ENCODE measurements around the gene CFAP119. TPM values are rescaled to one million over a fixed set of nuclear protein-coding genes. Genes with fewer than 3 reads are reported as not detected.

CFAP119 gene
- total and polyA plus RNA-seq, 2 experiments from 2014 or later, result 2.2 to 5.2 TPM

DNA sequence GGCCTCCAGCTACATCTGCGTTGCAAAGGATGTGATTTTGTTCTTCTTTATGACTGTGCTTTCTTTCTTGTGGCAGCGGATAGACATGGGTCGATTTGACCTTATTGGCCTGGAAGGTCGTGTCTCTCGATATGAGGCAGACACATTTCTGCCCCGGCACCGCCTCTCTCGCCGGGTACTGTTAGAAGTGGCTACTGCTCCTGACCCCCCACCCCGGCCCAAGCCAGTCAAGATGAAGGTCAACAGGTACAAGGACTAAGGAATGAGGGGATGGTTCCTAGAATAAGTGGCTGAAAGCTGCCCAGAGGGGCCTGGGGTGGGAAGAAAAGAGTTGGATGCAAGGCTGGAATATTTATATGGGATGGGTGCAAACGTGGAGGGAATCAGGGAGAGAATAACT, 41.8 kb downstream of the CFAP119 start:
- Histone ChIP-seq H2AFZ (no peak overlapping the region), H4K20me1 (replicated peaks; ENCODE audit: insufficient read depth) (peaks cover 26% of the 10 kb centered on the region), H3K4me1 (ENCODE audit: insufficient read depth) (no peaks in the 10 kb centered on the region), H3K79me2 (replicated peaks; ENCODE audit: insufficient read depth) (peaks cover 2% of the 10 kb centered on the region; the same call in 1 of the 2 replicates), H3K4me3 (no peak overlapping the region), H3F3A (replicated peaks; ENCODE audit: low read depth) (0 out of 2 replicates have a peak, but pooled peaks cover 3% of the 10 kb centered on the region), H3K36me3 (ENCODE audit: insufficient read depth) (peaks cover 63% of the 10 kb centered on the region), H3K27me3 (ENCODE audit: insufficient read depth) (no peaks in the 10 kb centered on the region), H3K9me2 (ENCODE audit: insufficient read depth) (no peaks in the 10 kb centered on the region), H3K27ac (ENCODE audit: low read depth) (no peak overlapping the region), H3K4me2 (no peak overlapping the region)
- DNase-seq (ENCODE audit: low spot score), result no peak
- Mint-ChIP-seq H3K4me3 (no peak overlapping the region), H3K9me3 (no peaks in the 10 kb centered on the region), H3K27me3 (ENCODE audit: insufficient read depth, low read depth, poor library complexity) (peaks cover 6% of the 10 kb centered on the region), H3K4me1 (no peaks in the 10 kb centered on the region), H3K27ac (no peak overlapping the region), H3K36me3 (ENCODE audit: low read depth) (peaks cover 92% of the 10 kb centered on the region)
- TF ChIP-seq, protein P1, sequence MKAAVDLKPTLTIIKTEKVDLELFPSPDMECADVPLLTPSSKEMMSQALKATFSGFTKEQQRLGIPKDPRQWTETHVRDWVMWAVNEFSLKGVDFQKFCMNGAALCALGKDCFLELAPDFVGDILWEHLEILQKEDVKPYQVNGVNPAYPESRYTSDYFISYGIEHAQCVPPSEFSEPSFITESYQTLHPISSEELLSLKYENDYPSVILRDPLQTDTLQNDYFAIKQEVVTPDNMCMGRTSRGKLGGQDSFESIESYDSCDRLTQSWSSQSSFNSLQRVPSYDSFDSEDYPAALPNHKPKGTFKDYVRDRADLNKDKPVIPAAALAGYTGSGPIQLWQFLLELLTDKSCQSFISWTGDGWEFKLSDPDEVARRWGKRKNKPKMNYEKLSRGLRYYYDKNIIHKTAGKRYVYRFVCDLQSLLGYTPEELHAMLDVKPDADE (IDR thresholded peaks at IDR 0.05), result no peak
- no peak for TF ChIP-seq CTCF (conservative IDR thresholded peaks at IDR 0.05; ENCODE audit: low read depth in 2 of 2)
- no peak for TF ChIP-seq ZNF331 (CRISPR knock-in tag; IDR thresholded peaks at IDR 0.05; ENCODE audit: low read depth)
- TF ChIP-seq NANOG (IDR thresholded peaks at IDR 0.05; ENCODE audit: borderline replicate concordance), result no peak
- TF ChIP-seq POLR2AphosphoS5 (IDR thresholded peaks at IDR 0.05; ENCODE audit: low read depth), result no peak
- no peak for TF ChIP-seq REST (IDR thresholded peaks at IDR 0.05; ENCODE audit: unreplicated experiment)
- no peak for TF ChIP-seq EZH2phosphoT487 (IDR thresholded peaks at IDR 0.05; ENCODE audit: unreplicated experiment)
- TF ChIP-seq JUNB (IDR thresholded peaks at IDR 0.05; ENCODE audit: unreplicated experiment), result no peak
- TF ChIP-seq ZNF114 (CRISPR knock-in tag; IDR thresholded peaks at IDR 0.05), result no peak
- TF ChIP-seq ZNF462 (CRISPR knock-in tag; IDR thresholded peaks at IDR 0.05), result no peak
- no peak for TF ChIP-seq EZH2 (IDR thresholded peaks at IDR 0.05; ENCODE audit: low read depth, unreplicated experiment)
- no peak for TF ChIP-seq CREB1 (CRISPR knock-in tag; IDR thresholded peaks at IDR 0.05; ENCODE audit: low read depth)
- TF ChIP-seq STAT1 (IDR thresholded peaks at IDR 0.05; ENCODE audit: unreplicated experiment), result no peak
- no peak for ATAC-seq

Measured in GM23338 (cell line).